ENCODE measurements around the gene QTRT2. TPM values are rescaled to one million over a fixed set of nuclear protein-coding genes. Genes with fewer than 3 reads are reported as not detected.

Gene QTRT2
- polyA plus RNA-seq, 1 donor from 2014 or later = 16.3 TPM

DNA sequence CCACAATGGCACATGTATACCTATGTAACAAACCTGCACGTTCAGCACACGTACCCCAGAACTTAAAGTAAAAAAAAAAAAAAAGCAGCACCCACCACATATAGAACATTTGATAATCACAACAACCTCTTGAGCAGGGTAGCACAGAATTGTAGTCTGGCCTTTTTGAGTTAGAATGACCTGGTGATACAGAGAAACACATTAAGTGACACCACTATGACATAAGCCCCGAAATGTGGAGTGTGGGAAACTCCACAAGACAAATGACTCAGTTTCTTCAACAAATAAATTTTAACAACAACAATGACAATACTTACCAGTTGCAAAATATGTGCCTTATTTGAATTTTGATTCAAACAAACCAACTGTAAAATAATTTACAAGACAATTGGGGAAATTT is 76.0 kb downstream of the QTRT2 start:
- TF ChIP-seq, protein P1, sequence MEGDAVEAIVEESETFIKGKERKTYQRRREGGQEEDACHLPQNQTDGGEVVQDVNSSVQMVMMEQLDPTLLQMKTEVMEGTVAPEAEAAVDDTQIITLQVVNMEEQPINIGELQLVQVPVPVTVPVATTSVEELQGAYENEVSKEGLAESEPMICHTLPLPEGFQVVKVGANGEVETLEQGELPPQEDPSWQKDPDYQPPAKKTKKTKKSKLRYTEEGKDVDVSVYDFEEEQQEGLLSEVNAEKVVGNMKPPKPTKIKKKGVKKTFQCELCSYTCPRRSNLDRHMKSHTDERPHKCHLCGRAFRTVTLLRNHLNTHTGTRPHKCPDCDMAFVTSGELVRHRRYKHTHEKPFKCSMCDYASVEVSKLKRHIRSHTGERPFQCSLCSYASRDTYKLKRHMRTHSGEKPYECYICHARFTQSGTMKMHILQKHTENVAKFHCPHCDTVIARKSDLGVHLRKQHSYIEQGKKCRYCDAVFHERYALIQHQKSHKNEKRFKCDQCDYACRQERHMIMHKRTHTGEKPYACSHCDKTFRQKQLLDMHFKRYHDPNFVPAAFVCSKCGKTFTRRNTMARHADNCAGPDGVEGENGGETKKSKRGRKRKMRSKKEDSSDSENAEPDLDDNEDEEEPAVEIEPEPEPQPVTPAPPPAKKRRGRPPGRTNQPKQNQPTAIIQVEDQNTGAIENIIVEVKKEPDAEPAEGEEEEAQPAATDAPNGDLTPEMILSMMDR (IDR thresholded peaks at IDR 0.05; ENCODE audit: poor library complexity, severe bottlenecking) = no peak
- TF ChIP-seq EZH2 (IDR thresholded peaks at IDR 0.05; ENCODE audit: borderline replicate concordance, insufficient read depth, low read length, poor library complexity, severe bottlenecking) (no peak), MXI1 (conservative IDR thresholded peaks at IDR 0.05; ENCODE audit: poor library complexity, severe bottlenecking) (no peak), POLR2AphosphoS5 (IDR thresholded peaks at IDR 0.05) (no peak), SMC3 (conservative IDR thresholded peaks at IDR 0.05; ENCODE audit: poor library complexity) (no peak), RAD21 (conservative IDR thresholded peaks at IDR 0.05) (no peak), TAF1 (IDR thresholded peaks at IDR 0.05; ENCODE audit: low read depth) (no peak), EP300 (conservative IDR thresholded peaks at IDR 0.05; ENCODE audit: poor library complexity, severe bottlenecking) (no peak)
- TF ChIP-seq, protein P2, sequence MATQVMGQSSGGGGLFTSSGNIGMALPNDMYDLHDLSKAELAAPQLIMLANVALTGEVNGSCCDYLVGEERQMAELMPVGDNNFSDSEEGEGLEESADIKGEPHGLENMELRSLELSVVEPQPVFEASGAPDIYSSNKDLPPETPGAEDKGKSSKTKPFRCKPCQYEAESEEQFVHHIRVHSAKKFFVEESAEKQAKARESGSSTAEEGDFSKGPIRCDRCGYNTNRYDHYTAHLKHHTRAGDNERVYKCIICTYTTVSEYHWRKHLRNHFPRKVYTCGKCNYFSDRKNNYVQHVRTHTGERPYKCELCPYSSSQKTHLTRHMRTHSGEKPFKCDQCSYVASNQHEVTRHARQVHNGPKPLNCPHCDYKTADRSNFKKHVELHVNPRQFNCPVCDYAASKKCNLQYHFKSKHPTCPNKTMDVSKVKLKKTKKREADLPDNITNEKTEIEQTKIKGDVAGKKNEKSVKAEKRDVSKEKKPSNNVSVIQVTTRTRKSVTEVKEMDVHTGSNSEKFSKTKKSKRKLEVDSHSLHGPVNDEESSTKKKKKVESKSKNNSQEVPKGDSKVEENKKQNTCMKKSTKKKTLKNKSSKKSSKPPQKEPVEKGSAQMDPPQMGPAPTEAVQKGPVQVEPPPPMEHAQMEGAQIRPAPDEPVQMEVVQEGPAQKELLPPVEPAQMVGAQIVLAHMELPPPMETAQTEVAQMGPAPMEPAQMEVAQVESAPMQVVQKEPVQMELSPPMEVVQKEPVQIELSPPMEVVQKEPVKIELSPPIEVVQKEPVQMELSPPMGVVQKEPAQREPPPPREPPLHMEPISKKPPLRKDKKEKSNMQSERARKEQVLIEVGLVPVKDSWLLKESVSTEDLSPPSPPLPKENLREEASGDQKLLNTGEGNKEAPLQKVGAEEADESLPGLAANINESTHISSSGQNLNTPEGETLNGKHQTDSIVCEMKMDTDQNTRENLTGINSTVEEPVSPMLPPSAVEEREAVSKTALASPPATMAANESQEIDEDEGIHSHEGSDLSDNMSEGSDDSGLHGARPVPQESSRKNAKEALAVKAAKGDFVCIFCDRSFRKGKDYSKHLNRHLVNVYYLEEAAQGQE (IDR thresholded peaks at IDR 0.05; ENCODE audit: borderline replicate concordance) = no peak
- no peaks in the 10 kb centered on the region for H3K36me3 ChIP-seq (ENCODE audit: insufficient read depth, low read length)
- H3K27me3 ChIP-seq (ENCODE audit: insufficient read depth, low read depth, low read length) = no peaks in the 10 kb centered on the region
- no peaks in the 10 kb centered on the region for H3K79me2 ChIP-seq (replicated peaks; ENCODE audit: insufficient read depth, low read length)
- no peaks in the 10 kb centered on the region for H3K9me3 ChIP-seq (ENCODE audit: low read length)
- H2AFZ ChIP-seq (ENCODE audit: low read depth, low read length) = no peak overlapping the region
- H3K4me3 ChIP-seq (ENCODE audit: low read length) = no peak overlapping the region
- no peaks in the 10 kb centered on the region for H3K9me2 ChIP-seq (ENCODE audit: insufficient read depth, low read length)
- no peaks in the 10 kb centered on the region for H4K20me1 ChIP-seq (ENCODE audit: insufficient read depth)
- no peaks in the 10 kb centered on the region for H3F3A ChIP-seq (ENCODE audit: insufficient read depth, low read length, poor library complexity, severe bottlenecking)
- H3K4me2 ChIP-seq (ENCODE audit: low read length) = no peak overlapping the region
- no peak overlapping the region for H3K27ac ChIP-seq (ENCODE audit: low read length)
- H3K9ac ChIP-seq (ENCODE audit: low read length) = no peak overlapping the region

DNA sequence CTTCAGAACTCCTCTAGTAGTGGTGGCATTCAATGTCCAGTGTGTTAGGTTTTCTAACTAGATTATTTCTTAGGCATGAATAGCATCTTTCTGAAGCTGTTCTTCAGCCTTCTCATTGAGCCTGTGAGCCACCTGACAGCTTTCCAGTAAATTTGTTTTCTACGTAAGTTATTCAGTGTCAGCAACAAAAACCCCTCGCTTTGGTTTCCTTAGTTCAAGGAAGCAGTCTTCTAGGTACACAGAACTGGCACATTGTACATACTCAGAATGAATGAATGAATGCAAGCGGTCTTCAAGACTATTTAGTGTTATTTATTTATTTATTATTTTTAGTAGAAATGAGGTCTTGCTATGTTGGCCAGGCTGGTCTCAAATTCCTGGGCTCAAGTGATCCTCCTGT is 77.4 kb downstream of the QTRT2 start:
- no peaks in the 10 kb centered on the region for H3K27me3 ChIP-seq (ENCODE audit: insufficient read depth, low read depth, low read length)
- H3K9me3 ChIP-seq (ENCODE audit: low read length) = no peaks in the 10 kb centered on the region
- H3K27ac ChIP-seq (ENCODE audit: low read length) = no peak overlapping the region
- H3K79me2 ChIP-seq (replicated peaks; ENCODE audit: insufficient read depth, low read length) = no peaks in the 10 kb centered on the region
- H2AFZ ChIP-seq (ENCODE audit: low read depth, low read length) = no peak overlapping the region
- no peaks in the 10 kb centered on the region for H3F3A ChIP-seq (ENCODE audit: insufficient read depth, low read length, poor library complexity, severe bottlenecking)
- no peak overlapping the region for H3K4me2 ChIP-seq (ENCODE audit: low read length)
- no peaks in the 10 kb centered on the region for H4K20me1 ChIP-seq (ENCODE audit: insufficient read depth)
- H3K36me3 ChIP-seq (ENCODE audit: insufficient read depth, low read length) = no peaks in the 10 kb centered on the region
- H3K4me3 ChIP-seq (ENCODE audit: low read length) = no peak overlapping the region
- H3K9me2 ChIP-seq (ENCODE audit: insufficient read depth, low read length) = no peaks in the 10 kb centered on the region
- H3K9ac ChIP-seq (ENCODE audit: low read length) = no peak overlapping the region
- no peak for TF ChIP-seq POLR2AphosphoS5 (IDR thresholded peaks at IDR 0.05)
- no peak for TF ChIP-seq MXI1 (conservative IDR thresholded peaks at IDR 0.05; ENCODE audit: poor library complexity, severe bottlenecking)
- TF ChIP-seq, protein P2 (IDR thresholded peaks at IDR 0.05; ENCODE audit: borderline replicate concordance) = no peak
- no peak for TF ChIP-seq EP300 (conservative IDR thresholded peaks at IDR 0.05; ENCODE audit: poor library complexity, severe bottlenecking)
- TF ChIP-seq TAF1 (IDR thresholded peaks at IDR 0.05; ENCODE audit: low read depth) = no peak
- TF ChIP-seq SMC3 (conservative IDR thresholded peaks at IDR 0.05; ENCODE audit: poor library complexity) = no peak
- no peak for TF ChIP-seq EZH2 (IDR thresholded peaks at IDR 0.05; ENCODE audit: borderline replicate concordance, insufficient read depth, low read length, poor library complexity, severe bottlenecking)
- TF ChIP-seq, protein P1 (IDR thresholded peaks at IDR 0.05; ENCODE audit: poor library complexity, severe bottlenecking) = no peak
- TF ChIP-seq RAD21 (conservative IDR thresholded peaks at IDR 0.05) = no peak
